Keratinocyte (primary cell): ENCODE results near the gene GRSF1.

Source experiments
- CTCF ChIP-seq, 3 experiments: IDR thresholded peaks in 1 of 3; conservative IDR thresholded peaks in 1 of 3; optimal IDR thresholded peaks in 1 of 3; 2 replicates in 2 of 3; 3 replicates in 1 of 3; pipeline versions ENCODE3 to v1.5.1; 2011; ENCODE audit warnings: low read length in 3 of 3, mild to moderate bottlenecking in 3 of 3, moderate library complexity in 2 of 3, control low read depth in 1 of 3, inconsistent platforms in 1 of 3; ENCODE audit not compliant: insufficient read depth in 2 of 3; ENCODE audit errors: extremely low read depth in 1 of 3
- EZH2 ChIP-seq: IDR thresholded peaks from one replicate; pipeline ENCODE4 v1.6.1; 2012; ENCODE audit warnings: inconsistent platforms, mild to moderate bottlenecking, low read length, moderate library complexity

- no peak for TF ChIP-seq CTCF (optimal IDR thresholded peaks at IDR 0.05 in 1 of 3, IDR thresholded peaks at IDR 0.05 in 1 of 3, conservative IDR thresholded peaks at IDR 0.05 in 1 of 3; ENCODE audit: extremely low read depth in 1 of 3, insufficient read depth in 2 of 3, low read length in 3 of 3)
- TF ChIP-seq EZH2: no peak
These were observed 1.5 kb upstream of the GRSF1 start for GRCh38 chr4:70841211-70841610.
